D721Med (cell line): ENCODE data around the gene SLC39A3.

ENCODE experiments used
- DNase-seq: peaks from one replicate; pipeline ENCODE4 v3.0.0; 2011; ENCODE audit warnings: low spot score; ENCODE audit not compliant: insufficient read length
- FAIRE-seq: peaks from 2 replicates; lab custom pipeline; 2011; peaks lifted over from hg19 to GRCh38; lab: Jason Lieb, UNC
- TF ChIP-seq, protein P1 (sequence below): IDR thresholded peaks from 2 replicates; pipeline ENCODE4 v1.5.1; 2012; ENCODE audit warnings: mild to moderate bottlenecking, control low read depth; ENCODE audit not compliant: insufficient read depth; ENCODE audit errors: missing control alignments

Gene SLC39A3

DNA sequence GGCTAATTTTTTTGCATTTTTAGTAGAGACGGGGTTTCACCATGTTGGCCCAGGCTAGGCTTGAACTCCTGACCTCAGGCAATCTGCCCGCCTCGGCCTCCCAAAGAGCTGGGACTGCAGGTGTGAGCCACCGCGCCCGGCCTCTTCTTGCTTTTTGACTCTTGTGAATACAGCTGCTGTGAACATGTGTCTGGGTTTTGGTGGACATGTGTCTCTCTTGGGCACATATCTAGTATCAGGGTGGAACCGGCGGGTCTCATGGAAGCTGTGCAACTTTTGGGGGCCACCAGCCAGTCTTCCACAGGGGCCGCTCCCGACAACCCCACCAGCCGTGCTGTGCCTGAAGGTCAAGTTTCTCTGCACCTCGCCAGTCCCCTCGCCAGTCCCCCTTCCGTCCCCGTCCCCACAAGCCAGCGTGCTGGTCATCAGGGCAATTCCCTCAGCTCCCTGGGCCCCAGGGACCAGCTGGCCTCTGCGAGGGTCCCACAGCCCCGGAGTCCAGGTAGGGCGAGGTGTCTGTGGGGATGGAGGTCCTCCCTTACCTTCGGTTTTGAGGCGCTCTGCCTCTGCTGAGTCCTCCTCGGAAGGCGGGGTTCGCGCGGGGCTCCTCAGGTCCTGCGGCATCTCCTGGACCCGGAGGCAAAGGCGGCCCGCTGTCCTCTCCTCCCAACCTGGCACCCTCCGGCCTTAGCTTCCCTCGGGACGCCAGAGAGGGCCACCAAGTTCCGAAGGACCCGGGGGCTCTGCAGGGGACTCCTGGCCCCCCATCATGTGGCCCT, 27.0 kb upstream of the SLC39A3 start:
- FAIRE-seq (no peak), DNase-seq (no peak)
- TF ChIP-seq, protein P1, sequence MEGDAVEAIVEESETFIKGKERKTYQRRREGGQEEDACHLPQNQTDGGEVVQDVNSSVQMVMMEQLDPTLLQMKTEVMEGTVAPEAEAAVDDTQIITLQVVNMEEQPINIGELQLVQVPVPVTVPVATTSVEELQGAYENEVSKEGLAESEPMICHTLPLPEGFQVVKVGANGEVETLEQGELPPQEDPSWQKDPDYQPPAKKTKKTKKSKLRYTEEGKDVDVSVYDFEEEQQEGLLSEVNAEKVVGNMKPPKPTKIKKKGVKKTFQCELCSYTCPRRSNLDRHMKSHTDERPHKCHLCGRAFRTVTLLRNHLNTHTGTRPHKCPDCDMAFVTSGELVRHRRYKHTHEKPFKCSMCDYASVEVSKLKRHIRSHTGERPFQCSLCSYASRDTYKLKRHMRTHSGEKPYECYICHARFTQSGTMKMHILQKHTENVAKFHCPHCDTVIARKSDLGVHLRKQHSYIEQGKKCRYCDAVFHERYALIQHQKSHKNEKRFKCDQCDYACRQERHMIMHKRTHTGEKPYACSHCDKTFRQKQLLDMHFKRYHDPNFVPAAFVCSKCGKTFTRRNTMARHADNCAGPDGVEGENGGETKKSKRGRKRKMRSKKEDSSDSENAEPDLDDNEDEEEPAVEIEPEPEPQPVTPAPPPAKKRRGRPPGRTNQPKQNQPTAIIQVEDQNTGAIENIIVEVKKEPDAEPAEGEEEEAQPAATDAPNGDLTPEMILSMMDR: no peak

DNA sequence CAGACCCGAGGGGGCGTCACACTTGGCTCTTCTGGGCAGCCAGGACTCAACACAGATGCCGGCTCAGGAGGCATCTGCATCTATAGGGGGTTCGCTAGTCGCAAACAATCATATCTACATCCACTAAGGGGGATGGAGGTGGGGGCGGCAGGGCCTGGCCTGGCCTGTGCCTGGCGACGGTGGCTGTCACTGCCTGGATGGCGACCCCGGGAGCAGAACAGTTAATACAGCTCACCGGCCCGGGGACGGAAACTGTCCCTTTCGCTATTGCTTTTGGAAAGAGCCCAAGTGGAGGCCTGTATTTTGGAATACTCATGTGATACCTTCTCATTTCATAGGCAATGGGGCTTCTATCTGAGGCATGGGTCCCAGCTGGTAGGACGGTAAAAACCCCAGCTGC, 25.6 kb upstream of the SLC39A3 start:
- TF ChIP-seq, protein P1: no peak
- no peak for DNase-seq
- no peak for FAIRE-seq

DNA sequence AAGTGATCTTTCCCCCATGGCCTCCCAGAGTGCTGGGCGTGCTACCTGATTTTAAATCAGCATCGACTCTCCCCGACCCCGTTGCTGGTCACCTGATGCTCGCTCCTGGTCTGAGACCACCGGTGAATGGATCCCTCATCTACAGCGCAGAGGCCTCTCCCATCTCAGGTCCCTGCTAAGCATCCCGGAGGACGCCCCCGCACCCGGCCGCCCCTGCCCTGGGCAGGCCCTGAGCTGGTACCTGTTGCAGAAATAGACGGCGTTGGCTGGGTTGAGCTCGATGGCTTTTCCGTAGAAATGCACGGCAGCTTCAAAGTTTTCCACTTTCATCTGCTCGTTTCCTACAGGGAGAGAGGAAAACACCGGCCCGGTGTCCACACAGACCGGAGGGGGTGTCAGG, 25.1 kb upstream of the SLC39A3 start:
- TF ChIP-seq, protein P1: no peak
- DNase-seq: no peak
- no peak for FAIRE-seq

DNA sequence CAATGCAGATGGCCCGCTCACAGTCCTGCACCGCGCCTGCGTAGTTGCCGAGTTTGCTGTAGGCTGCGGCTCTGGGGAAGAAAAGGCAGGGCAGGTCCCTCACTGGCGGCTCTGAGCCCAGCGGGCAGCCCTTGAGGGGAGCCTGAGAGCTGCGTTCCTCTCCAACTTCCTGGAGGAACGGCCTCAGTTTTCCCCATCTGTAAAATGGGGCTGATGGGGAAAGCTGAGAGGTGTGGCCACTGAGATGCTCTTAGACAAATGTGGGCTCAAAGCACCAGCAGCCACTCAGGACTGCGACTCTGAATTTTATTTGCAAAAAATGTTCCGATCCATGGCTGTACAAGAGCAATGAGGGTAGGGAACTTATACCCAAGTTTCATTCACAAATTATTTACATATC, 23.9 kb upstream of the SLC39A3 start:
- FAIRE-seq: no peak

DNA sequence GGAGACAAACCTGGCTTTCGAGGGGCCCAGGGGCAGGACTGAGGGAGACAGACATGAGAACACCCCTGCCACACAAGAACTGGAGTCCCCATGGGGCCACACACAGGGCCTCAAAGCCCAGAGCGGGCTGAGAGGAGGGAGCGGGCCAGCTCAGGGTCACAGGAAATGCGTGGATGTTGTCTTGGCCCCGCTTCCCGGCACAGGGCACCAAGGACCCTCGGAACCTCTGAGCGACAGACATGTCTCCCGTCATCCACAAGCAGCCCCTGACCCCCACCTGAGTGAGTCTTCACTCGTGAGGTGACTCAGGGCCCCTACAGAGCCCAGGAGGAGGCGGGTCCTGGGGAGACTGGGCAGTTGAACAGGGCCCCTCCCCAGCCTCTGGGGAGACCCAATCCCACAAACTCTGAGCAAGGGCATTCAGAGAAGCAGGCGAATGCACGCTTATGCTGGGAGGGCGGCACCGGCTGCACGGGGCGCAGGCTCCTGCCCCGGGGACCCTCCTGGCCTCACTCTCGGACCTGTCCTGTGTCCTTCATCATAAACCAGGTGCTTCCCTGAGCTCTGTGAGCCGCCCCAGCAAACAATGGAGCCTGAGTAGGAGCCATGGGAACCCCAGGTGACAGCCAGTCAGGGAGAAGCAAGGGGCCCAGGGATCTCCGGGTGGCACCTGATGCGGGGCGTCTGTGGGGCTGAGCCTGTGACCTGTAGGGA, 23.1 kb upstream of the SLC39A3 start:
- DNase-seq (no peak), FAIRE-seq (no peak)
- TF ChIP-seq, protein P1: no peak

More for the DNA sequence above, 23.9 kb upstream of the SLC39A3 start:
- no peak for DNase-seq
- TF ChIP-seq, protein P1: no peak

GRCh38 chr19:2761876-2762782, 22.3 kb upstream of the SLC39A3 start:
- no peak for FAIRE-seq
- TF ChIP-seq, protein P1: no peak
- no peak for DNase-seq
